Neural progenitor cell (in vitro differentiated cells): ENCODE results near the gene RBP4.

ENCODE experiments used
- EZH2 ChIP-seq: fragments of 200-600 bp; sonication (generic); IDR thresholded peaks from 2 replicates; pipeline ENCODE4 v1.6.1; 2017; ENCODE audit warnings: antibody characterized with exemption, mild to moderate bottlenecking, moderate library complexity
- TF ChIP-seq, protein P1 (sequence below): fragments of 200-600 bp; sonication (generic); IDR thresholded peaks from 2 replicates; pipeline ENCODE4 v1.5.1; 2017; ENCODE audit warnings: antibody characterized with exemption, mild to moderate bottlenecking

DNA sequence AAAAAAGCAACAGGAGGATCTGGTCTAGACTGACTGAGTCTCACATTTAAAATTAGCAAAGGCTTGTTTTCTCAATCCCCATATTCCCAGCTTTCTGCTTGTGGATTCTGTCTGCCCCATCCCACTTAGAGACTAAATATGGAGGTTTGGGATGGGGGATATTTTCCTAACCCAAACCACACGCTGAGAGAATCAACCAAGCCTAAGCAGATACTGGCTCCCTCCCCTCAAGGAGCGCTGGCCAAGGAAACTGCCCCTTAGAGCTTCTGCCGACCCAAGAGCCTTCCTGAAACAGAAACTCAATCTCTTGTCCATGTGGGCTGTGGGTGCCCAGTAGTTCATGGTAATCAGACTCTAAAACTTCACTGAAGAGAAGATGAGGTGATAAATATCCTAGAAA, 30.7 kb downstream of the RBP4 start:
- TF ChIP-seq, protein P1, sequence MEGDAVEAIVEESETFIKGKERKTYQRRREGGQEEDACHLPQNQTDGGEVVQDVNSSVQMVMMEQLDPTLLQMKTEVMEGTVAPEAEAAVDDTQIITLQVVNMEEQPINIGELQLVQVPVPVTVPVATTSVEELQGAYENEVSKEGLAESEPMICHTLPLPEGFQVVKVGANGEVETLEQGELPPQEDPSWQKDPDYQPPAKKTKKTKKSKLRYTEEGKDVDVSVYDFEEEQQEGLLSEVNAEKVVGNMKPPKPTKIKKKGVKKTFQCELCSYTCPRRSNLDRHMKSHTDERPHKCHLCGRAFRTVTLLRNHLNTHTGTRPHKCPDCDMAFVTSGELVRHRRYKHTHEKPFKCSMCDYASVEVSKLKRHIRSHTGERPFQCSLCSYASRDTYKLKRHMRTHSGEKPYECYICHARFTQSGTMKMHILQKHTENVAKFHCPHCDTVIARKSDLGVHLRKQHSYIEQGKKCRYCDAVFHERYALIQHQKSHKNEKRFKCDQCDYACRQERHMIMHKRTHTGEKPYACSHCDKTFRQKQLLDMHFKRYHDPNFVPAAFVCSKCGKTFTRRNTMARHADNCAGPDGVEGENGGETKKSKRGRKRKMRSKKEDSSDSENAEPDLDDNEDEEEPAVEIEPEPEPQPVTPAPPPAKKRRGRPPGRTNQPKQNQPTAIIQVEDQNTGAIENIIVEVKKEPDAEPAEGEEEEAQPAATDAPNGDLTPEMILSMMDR = no peak
- no peak for TF ChIP-seq EZH2
